NB4 (cell line): ENCODE results near the gene MROH2A.
"Not testable (repeated sequence)": the region's sequence is repeated elsewhere in the genome, so short reads cannot be mapped to it uniquely, and the experiment has no call there.

Experiments
- DNase-seq: peaks from one replicate; pipeline ENCODE4 v3.0.0; 2010; ENCODE audit warnings: low read depth
- H3K4me3 ChIP-seq: one replicate; pipeline ENCODE4 v1.5.1; 2011; ENCODE audit warnings: mild to moderate bottlenecking, low read depth, low read length, moderate library complexity
- MAX ChIP-seq: IDR thresholded peaks from 2 replicates; pipeline ENCODE4 v1.6.1; 2011; ENCODE audit warnings: low read depth, low read length
- MYC ChIP-seq: IDR thresholded peaks from 2 replicates; pipeline ENCODE4 v1.6.1; 2011; ENCODE audit warnings: low read depth, low read length
- POLR2A ChIP-seq: IDR thresholded peaks from 2 replicates; pipeline ENCODE4 v1.6.1; 2011; ENCODE audit warnings: mild to moderate bottlenecking; ENCODE audit not compliant: insufficient read length; ENCODE audit errors: extremely low read depth
- TF ChIP-seq, protein P1 (sequence below): IDR thresholded peaks from one replicate; pipeline ENCODE4 v1.5.1; 2012; ENCODE audit warnings: low read depth, low read length

The MROH2A gene

DNA sequence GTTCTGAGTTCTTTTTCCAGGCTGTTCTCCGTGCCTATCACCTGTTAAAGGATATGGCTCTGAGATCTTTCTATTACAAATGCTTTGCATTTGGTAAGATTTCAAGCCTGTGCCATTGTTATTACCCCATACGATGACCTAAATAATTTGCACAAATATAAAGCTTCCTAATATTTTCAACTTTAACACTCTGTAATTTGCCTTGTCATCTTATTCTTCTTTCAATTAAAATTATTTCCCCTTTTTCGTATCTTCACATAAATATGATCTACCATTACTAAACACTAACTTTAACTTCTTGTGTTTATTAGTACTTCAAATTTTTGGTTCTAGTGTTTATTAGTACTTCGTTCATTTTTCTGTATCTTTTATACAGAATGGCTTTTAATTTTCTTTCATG lies 93.3 kb downstream of the MROH2A start:
- no peak for TF ChIP-seq MAX
- no peak for TF ChIP-seq POLR2A
- TF ChIP-seq, protein P1, sequence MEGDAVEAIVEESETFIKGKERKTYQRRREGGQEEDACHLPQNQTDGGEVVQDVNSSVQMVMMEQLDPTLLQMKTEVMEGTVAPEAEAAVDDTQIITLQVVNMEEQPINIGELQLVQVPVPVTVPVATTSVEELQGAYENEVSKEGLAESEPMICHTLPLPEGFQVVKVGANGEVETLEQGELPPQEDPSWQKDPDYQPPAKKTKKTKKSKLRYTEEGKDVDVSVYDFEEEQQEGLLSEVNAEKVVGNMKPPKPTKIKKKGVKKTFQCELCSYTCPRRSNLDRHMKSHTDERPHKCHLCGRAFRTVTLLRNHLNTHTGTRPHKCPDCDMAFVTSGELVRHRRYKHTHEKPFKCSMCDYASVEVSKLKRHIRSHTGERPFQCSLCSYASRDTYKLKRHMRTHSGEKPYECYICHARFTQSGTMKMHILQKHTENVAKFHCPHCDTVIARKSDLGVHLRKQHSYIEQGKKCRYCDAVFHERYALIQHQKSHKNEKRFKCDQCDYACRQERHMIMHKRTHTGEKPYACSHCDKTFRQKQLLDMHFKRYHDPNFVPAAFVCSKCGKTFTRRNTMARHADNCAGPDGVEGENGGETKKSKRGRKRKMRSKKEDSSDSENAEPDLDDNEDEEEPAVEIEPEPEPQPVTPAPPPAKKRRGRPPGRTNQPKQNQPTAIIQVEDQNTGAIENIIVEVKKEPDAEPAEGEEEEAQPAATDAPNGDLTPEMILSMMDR = no peak
- no peak for TF ChIP-seq MYC
- no peak overlapping the region for H3K4me3 ChIP-seq
- no peak for DNase-seq

GRCh38 chr2:233872125-233872524 lies 94.0 kb downstream of the MROH2A start:
- DNase-seq = peak; percentile 68

DNA sequence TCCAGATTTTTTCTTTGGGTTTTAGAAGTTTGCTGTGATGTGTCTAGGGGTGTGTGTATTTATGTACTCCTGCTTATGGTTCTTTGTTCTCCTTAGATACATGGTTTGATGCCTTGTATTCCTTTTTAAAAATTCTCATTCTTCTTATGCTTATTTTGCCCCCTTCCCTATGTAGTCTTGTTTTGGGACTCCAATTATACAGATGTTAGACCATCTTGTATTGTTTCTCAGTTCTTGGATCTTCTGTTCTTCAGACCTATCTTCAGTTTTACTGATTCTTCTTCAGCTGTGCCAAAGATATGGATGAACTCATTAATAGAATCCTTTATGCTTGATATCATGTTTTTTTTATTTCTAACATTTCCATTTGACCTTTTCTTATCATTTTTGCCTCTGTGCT lies 104.2 kb downstream of the MROH2A start:
- H3K4me3 ChIP-seq = no peak overlapping the region
- DNase-seq = no peak
- no peak for TF ChIP-seq POLR2A

More at GRCh38 chr2:233872125-233872524, 94.0 kb downstream of the MROH2A start:
- H3K4me3 ChIP-seq = not testable (repeated sequence)
